Measurements from ENCODE around the gene RNASE9. TPM values are rescaled to one million over a fixed set of nuclear protein-coding genes. Genes with fewer than 3 reads are reported as not detected.

The RNASE9 gene
- not detected in 2 replicates for total RNA-seq
- not detected in 2 replicates for polyA plus RNA-seq
- polyA plus RNA-seq (2012) = not detected in 2 replicates
- not detected in 2 replicates for polyA minus RNA-seq (ENCODE audit: low replicate concordance)

GRCh38 chr14:20560961-20561360, at the start of gene RNASE9:
Gene RNASE9, minus strand, starts transcription at chr14:20561047.
- H4K20me1 ChIP-seq (ENCODE audit: control insufficient read depth, extremely low read depth, insufficient read depth, low read length) = no peaks in the 10 kb centered on the region
- H3K4me3 ChIP-seq (replicated peaks in 1 of 4; ENCODE audit: control extremely low read depth in 1 of 4, insufficient read depth in 1 of 4, low read depth in 3 of 4, low read length in 4 of 4) = no peak within 1 kb of the TSS
- H3K4me1 ChIP-seq (ENCODE audit: control insufficient read depth, extremely low read depth, insufficient read depth, low read length) = no peaks in the 10 kb centered on the region
- no peak within 1 kb of the TSS for H3K4me2 ChIP-seq (ENCODE audit: extremely low read depth, insufficient read depth, low read length)
- no peaks in the 10 kb centered on the region for H3K36me3 ChIP-seq (ENCODE audit: control insufficient read depth, insufficient read depth, low read length)
- TF ChIP-seq, protein P1, sequence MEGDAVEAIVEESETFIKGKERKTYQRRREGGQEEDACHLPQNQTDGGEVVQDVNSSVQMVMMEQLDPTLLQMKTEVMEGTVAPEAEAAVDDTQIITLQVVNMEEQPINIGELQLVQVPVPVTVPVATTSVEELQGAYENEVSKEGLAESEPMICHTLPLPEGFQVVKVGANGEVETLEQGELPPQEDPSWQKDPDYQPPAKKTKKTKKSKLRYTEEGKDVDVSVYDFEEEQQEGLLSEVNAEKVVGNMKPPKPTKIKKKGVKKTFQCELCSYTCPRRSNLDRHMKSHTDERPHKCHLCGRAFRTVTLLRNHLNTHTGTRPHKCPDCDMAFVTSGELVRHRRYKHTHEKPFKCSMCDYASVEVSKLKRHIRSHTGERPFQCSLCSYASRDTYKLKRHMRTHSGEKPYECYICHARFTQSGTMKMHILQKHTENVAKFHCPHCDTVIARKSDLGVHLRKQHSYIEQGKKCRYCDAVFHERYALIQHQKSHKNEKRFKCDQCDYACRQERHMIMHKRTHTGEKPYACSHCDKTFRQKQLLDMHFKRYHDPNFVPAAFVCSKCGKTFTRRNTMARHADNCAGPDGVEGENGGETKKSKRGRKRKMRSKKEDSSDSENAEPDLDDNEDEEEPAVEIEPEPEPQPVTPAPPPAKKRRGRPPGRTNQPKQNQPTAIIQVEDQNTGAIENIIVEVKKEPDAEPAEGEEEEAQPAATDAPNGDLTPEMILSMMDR (conservative IDR thresholded peaks at IDR 0.05 in 1 of 2, IDR thresholded peaks at IDR 0.05 in 1 of 2; ENCODE audit: low read depth in 1 of 2, low read length in 2 of 2) = no peak
- TF ChIP-seq EZH2 (IDR thresholded peaks at IDR 0.05; ENCODE audit: low read length, missing control alignments) = no peak
- H3K79me2 ChIP-seq (ENCODE audit: control insufficient read depth, insufficient read depth, low read length) = no peaks in the 10 kb centered on the region
- no peaks in the 10 kb centered on the region for H3K9me3 ChIP-seq (ENCODE audit: control insufficient read depth, insufficient read depth, low read depth, low read length)
- no peak for DNase-seq (ENCODE audit: low read depth in 2 of 2)
- peaks cover 5% of the 10 kb centered on the region for H3K27me3 ChIP-seq (ENCODE audit: control insufficient read depth, insufficient read depth, low read length)
- H2AFZ ChIP-seq (ENCODE audit: low read length) = no peak within 1 kb of the TSS
- H3K27ac ChIP-seq (ENCODE audit: insufficient read depth, low read length) = no peak within 1 kb of the TSS
- no peak within 1 kb of the TSS for H3K9ac ChIP-seq (ENCODE audit: insufficient read depth, low read length)

GRCh38 chr14:20610002-20610765, 49.3 kb upstream of the RNASE9 start:
- H3K4me1 ChIP-seq (ENCODE audit: control insufficient read depth, extremely low read depth, insufficient read depth, low read length) = no peaks in the 10 kb centered on the region
- peak overlapping the region; percentile 67 to 92 (median 89) for H3K4me3 ChIP-seq (replicated peaks in 1 of 4; ENCODE audit: control extremely low read depth in 1 of 4, insufficient read depth in 1 of 4, low read depth in 3 of 4, low read length in 4 of 4)
- peak overlapping the region; percentile 93 for H2AFZ ChIP-seq (ENCODE audit: low read length)
- H3K27me3 ChIP-seq (ENCODE audit: control insufficient read depth, insufficient read depth, low read length) = no peaks in the 10 kb centered on the region
- peak overlapping the region; percentile 61 for H3K9ac ChIP-seq (ENCODE audit: insufficient read depth, low read length)
- H3K36me3 ChIP-seq (ENCODE audit: control insufficient read depth, insufficient read depth, low read length) = no peaks in the 10 kb centered on the region
- no peak overlapping the region for H3K27ac ChIP-seq (ENCODE audit: insufficient read depth, low read length)
- no peaks in the 10 kb centered on the region for H3K79me2 ChIP-seq (ENCODE audit: control insufficient read depth, insufficient read depth, low read length)
- peak; percentile 69 to 78 for DNase-seq (ENCODE audit: low read depth in 2 of 2)
- no peaks in the 10 kb centered on the region for H4K20me1 ChIP-seq (ENCODE audit: control insufficient read depth, extremely low read depth, insufficient read depth, low read length)
- no peaks in the 10 kb centered on the region for H3K9me3 ChIP-seq (ENCODE audit: control insufficient read depth, insufficient read depth, low read depth, low read length)
- TF ChIP-seq, protein P1 (conservative IDR thresholded peaks at IDR 0.05 in 1 of 2, IDR thresholded peaks at IDR 0.05 in 1 of 2; ENCODE audit: low read depth in 1 of 2, low read length in 2 of 2) = no peak
- TF ChIP-seq EZH2 (IDR thresholded peaks at IDR 0.05; ENCODE audit: low read length, missing control alignments) = no peak
- H3K4me2 ChIP-seq (ENCODE audit: extremely low read depth, insufficient read depth, low read length) = peak overlapping the region; percentile 70

GRCh38 chr14:20609215-20610001, 48.6 kb upstream of the RNASE9 start:
- Histone ChIP-seq H3K27ac (ENCODE audit: insufficient read depth, low read length) (no peak overlapping the region), H3K4me2 (ENCODE audit: extremely low read depth, insufficient read depth, low read length) (peak overlapping the region; percentile 70), H3K4me1 (ENCODE audit: control insufficient read depth, extremely low read depth, insufficient read depth, low read length) (no peaks in the 10 kb centered on the region), H3K79me2 (ENCODE audit: control insufficient read depth, insufficient read depth, low read length) (no peaks in the 10 kb centered on the region), H3K9me3 (ENCODE audit: control insufficient read depth, insufficient read depth, low read depth, low read length) (no peaks in the 10 kb centered on the region), H3K4me3 (replicated peaks in 1 of 4; ENCODE audit: control extremely low read depth in 1 of 4, insufficient read depth in 1 of 4, low read depth in 3 of 4, low read length in 4 of 4) (peak overlapping the region; percentile 67 to 92 (median 89)), H3K9ac (ENCODE audit: insufficient read depth, low read length) (peak overlapping the region; percentile 61), H3K27me3 (ENCODE audit: control insufficient read depth, insufficient read depth, low read length) (no peaks in the 10 kb centered on the region), H3K36me3 (ENCODE audit: control insufficient read depth, insufficient read depth, low read length) (no peaks in the 10 kb centered on the region), H4K20me1 (ENCODE audit: control insufficient read depth, extremely low read depth, insufficient read depth, low read length) (no peaks in the 10 kb centered on the region), H2AFZ (ENCODE audit: low read length) (peak overlapping the region; percentile 93)
- TF ChIP-seq, protein P1 (conservative IDR thresholded peaks at IDR 0.05 in 1 of 2, IDR thresholded peaks at IDR 0.05 in 1 of 2; ENCODE audit: low read depth in 1 of 2, low read length in 2 of 2) = peak; percentile 91 to 92
- no peak for TF ChIP-seq EZH2 (IDR thresholded peaks at IDR 0.05; ENCODE audit: low read length, missing control alignments)
- DNase-seq (ENCODE audit: low read depth in 2 of 2) = peak; percentile 73 to 89

Measured in fibroblast of lung (primary cell).